Stimulated activated CD4-positive, alpha-beta T cell treated with anti-CD3 and anti-CD28 coated beads, Interleukin-15, amount 100 ng/mL, for 24 hours (primary cell): ENCODE data around the gene UGT1A4.

Source experiments
- DNase-seq: peaks from one replicate; pipeline ENCODE4 v3.0.0-alpha.2; 2020

The UGT1A4 gene

DNA sequence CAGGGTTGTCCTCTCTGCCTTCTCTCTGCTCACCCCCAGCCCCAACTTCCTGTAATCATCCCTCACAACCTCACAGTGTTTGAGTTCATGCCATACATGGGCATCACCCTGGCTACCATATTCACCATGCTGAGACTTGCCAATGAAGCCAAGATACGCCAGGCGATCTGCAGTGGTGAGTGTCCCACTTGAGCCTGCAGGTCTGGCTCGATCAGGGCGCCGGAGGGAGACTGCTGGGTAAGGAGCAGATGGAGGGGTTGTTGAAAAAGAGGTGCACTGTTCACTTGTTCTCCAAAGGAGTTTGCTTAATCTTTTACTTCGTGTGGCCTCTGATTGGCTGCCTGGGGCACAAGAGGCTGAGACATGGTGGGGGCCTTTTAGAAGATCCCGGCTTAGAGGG, 74.2 kb downstream of the UGT1A4 start:
- no peak for DNase-seq

DNA sequence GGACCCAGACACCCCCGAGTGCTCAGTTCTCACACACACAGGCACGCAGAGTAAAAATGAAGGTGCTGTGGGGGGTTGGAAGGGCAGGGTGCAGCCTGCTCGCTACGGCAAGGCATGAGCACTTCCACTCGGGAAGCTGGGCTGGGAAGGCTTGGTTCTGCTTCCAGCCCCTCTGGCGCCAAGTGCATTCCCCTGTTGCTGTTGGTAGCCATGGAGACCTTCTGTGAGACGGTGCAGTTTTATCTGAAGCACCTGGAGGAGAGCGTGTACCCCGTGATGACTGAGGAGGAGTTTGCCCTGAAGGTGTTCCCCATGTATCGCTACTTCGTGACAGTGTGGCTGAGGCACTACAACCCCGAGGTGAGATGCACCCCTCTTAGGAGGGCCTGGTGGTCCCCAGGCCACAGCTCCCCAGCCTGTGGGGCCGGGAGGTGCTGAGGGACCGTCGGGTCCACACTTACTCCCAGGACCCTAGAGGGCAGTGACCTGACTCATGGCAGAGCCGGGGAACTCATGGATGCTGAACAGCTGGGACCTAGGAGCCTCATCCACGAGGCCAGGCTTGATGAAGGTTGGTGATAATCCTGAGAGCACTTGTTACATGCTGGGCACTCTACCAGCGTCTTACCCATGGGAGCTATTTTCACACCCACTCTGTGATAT, 75.1 kb downstream of the UGT1A4 start:
- DNase-seq = no peak

DNA sequence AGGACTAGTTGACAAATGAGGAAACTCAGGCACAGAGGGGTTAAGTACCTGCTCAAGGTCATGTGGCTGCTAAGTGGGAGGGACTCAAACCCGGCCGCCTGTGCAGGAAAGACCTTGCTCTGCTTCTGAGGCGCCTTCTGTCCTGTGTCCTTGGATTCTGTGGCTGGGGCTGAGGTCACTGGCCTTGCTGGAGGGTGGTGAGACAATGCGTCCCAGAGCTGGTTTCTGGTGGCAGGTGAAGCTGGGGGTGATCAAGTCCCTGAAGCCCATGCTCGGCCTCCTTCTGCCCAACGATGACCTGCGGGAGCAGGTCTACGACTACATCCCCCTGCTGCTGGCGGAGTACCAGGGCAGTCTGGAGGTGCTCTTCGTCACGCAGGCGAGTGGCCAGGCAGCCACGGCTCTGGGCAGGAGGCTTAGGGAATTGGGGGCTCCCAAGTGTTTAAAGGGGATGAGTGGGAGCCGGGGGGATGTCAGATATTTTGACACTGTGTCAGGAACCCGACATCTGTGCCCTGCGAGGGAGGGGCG, 75.7 kb downstream of the UGT1A4 start:
- DNase-seq = no peak

DNA sequence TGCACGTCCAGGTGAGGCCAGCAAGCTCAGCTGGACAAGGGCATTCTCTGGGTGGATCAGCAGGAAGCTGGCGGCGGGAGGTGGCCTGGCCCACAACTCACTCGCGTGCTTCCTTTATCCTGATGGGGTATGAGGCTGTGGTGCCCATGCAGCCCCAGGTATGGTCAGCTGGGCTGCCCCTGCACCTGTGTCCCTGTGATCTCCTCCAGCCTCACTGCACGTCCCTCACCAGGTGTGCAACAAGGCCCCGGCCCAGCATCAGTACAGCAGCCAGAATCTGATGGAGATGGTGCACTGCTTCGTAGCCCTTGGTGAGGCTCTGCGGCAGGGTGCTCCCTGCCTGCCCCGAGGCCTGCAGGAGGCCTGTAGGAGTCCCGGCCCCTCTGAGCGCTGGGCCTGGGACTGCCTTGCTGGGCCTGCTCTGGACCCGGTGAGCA, 77.2 kb downstream of the UGT1A4 start:
- no peak for DNase-seq

DNA sequence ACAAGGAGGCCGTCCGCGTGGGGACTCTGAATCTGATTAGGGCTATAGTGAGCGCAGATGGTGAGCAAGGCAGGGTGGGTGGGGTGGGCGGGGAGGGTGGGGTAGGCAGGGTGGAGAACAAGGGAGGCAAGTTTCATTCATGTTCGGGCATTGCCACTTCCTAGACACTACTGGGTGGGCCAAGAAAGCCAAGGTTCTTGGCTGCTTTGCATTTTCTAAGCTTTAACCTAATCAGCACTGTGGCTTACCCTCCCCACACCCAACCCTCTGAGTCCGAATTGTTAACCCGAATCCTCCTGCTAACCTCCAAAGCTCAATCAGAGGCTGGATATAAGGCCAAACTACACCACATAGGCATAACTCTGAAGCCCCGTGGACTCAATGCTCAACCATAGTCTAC, 77.7 kb downstream of the UGT1A4 start:
- no peak for DNase-seq

DNA sequence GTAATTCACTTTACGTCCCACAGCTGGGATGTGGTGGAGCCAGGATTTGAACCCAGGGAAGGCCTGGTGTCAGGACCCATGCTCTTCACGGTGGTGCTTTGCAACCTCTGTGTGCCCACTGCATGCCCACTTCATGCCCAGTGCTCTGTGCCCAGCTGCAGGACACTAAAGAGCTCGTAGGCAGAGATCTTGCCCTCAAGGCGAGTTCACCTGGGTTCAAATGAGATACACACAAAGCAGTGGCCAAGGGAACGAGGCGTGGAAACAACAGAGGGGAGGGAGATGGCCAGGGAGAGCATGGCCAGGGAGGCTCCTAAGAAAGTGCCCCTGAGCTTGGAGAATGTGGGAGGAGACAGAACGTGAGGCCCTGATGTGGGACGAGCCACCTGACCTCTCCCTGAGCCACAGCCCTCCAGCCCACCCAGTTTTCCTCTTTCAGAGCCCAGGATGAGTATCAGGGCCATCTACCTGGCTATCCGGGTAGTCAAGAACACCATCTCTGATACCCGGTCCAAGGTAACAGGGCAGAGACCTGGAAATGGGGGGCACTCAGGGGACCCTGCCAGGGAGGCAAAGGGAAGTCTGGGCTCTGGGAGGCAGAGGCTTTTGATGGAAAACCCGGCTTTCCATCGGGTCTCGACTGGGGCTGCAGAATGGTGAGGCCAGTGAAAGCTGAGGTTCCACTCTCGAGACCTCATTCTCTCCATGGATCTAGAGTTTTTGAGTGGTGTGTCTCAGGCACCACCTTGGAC, 80.0 kb downstream of the UGT1A4 start:
- DNase-seq = no peak

DNA sequence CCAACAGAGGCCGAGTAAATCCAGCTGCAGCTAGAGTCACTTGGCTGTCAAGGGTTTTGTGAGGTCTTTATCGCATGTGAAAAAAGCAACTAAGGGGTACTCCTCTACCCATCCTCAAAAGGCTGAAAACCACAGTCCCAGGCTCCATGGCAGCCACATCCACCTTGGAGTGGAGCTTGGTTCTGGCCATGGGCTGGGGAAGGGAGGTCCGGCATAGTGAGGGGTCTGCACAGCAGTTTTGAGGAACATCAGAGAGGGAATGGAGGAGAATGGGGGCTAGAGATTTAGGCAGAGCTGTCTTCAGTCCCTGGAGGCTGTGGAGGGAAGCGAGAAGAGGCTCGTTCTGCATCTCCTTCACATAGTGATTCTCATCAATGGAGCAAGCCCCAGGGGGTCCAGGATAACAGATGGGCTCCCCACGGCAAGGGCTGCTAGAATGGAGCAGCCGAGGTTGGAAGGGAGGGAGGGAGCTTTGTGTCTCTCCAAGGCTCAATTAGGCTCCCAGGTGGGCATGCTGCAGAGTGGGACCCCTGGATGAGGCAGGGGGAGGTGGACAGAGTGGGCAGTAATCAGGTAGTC, 80.6 kb downstream of the UGT1A4 start:
- no peak for DNase-seq

DNA sequence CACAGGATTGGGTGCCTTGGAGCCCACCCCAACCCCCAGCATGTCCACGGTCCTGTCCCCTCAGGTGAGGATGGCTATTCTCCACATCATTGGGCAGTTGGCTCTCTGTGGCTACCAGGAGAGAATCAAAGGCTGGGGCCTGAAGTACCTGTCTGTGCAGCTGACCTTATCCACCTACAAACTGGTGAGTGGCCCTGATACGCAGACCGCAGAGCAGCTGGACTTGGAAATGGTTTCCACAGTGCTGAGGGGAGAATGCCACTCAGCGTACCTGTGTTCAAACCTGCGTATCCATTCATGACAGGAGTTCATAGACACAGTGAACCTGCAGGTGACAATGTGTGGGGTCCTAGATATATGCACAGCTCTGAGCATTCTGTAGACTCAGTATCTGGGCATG, 81.2 kb downstream of the UGT1A4 start:
- no peak for DNase-seq

DNA sequence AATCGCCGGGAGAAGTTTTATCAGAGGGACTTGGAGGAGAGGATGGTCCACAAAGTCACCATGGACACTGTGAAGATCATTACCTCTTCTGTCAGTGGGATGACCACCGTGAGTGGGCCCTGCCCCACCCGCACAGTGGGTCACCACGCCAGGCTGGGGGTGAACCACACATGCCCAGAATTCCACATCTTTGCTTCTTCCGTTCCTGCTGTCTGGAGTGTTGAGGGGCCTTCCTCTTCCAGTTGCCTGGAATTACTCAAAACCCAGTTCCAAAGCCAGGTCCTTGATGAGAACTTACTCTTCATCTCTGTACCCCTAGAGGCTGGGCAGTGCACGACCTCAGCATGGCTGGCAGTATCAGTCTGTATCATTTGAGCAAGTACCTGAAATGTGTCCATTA, 81.7 kb downstream of the UGT1A4 start:
- no peak for DNase-seq

DNA sequence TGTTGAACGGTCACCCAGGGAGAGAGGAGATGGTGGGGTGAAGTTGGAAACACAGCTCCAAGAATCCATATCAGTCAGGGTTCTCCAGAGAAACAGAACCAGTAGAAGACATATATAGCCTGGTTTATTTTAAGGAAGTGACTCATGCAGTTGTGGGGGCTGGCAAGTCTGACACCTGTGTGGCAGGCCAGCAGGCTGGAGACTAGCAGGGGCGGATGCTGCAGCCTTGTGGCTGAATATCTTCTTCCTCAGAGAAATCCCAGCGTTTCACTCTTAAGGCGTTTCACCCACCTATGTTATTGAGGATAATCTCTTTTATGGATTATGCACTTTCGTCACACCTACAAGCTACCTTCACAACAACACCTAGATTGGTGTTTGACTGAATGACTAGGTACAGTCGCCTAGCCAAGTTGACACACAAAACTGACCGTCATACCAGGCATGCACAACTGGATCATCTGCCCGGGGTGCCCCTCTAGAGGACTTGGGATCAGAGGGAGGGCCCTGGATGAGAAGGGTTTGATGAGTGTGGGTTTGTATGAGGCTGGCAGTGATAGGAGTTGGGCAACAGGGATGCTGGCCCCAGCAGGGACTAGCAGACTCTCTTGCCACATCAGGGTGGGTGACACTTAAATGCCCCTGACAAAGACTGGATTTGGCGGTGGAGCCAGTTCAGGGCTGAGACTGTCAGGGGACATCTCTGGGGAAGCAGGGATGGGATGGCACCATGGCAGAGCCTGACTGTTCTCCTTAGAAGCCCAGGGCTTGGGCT, 83.0 kb downstream of the UGT1A4 start:
- peak; percentile 22 for DNase-seq

DNA sequence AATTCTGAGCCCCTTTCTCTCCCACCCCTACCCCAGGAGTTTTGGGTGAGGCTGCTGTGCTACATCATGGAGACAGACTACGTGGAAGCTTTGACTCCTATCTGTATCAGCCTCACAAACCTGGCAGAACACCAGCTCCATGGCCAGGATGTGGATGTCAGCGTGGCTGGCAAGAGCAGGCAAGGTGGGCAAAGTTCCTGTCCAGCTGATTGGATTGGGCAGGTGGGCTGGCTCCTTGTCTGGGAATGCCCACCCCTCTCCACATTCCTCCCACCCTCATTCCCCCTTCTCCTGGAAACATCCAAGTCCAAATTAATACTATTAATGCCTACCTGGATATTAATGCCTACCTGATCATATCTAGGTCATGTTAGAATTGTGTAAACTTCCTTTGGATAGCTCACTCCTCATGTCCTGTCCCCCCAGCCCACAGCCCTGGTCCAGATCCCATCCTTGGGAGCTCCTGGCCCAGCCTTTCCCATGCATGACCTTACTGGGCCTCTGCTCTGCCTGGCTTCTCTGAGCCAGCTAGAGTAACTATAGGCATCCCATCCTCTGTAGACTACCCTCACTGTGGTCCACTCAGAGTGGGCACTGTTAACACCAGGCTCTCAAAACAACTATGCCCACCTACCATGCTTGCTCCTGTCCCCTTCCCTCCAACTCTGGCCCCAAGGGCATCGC, 83.7 kb downstream of the UGT1A4 start:
- DNase-seq = no peak

DNA sequence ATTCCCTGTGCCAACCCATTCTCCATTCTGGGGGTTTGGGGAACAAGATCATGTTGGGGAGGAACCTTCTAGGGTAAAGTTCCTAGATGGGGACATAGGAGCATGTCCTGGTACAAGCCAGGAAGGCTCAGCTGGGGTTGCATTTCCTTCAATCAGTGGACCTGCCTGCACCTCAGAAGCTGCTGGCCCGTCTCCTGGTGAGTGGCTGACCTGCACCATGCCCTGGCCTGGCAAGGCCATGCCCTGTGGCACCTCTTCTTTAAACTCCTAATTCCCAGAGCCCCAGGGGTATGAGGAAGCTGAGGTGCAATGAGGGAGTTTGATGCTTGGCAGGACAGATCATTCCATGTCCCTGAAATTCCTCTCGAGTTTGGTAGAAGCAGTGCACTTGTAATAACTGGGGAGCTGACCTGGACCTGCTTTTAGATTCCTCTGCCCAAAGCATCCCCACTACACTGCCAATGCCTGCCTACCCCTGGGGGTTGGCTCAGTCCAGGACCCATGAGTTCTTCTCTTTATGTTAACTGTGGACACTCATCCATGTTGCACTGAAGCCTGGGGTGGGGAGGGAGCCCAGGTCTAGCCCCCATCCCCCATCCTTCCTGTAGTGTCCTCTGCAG, 84.9 kb downstream of the UGT1A4 start:
- DNase-seq = no peak

DNA sequence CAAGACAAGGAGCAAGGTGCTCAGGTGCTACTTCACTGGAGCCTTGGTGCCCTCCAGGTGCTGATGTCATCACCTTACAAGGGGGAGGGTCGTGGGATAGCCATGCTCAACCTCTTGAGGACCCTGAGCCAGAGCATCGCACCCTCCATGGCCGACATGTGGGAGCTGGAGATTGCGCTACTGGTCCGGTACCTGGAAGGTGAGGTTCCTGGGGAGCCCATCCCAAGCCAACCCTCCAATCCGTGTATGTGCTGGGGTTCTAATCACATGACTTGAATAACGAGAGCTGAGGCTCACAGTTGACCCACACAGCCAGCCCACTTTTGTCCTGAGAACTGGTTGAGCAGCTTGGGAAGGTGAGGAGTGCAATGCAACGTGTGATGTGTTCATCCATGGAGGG, 85.5 kb downstream of the UGT1A4 start:
- no peak for DNase-seq

DNA sequence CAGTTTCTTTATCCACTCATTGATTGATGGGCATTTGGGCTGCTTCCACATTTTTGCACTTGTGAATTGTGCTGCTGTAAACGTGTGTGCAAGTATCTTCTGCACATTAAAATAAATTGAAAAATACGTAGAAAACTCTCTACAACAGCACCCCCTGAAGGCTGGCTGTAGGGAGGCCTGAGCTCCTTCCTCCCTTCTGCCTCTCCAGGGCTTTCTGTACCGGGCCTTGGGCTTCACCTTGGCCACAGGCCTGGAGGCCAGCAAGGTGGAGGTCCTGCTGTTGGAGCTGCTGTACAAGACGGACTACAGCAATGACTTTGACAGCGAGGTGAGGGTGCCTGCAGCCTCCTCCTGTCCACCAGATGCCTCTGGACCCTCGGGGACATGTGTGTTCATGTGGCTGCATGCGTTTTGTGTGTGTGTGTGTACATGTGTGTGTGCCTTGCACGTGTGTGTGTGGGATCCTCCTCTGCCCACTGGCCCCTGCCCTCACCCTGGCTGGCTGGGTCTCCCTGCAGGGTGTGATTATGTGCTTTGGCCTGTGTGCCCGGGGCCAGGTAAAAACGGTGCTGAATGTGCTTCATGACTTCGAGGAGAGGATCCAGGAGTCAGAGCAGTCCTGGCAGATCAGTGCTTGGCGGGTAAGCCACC, 88.8 kb downstream of the UGT1A4 start:
- no peak for DNase-seq

DNA sequence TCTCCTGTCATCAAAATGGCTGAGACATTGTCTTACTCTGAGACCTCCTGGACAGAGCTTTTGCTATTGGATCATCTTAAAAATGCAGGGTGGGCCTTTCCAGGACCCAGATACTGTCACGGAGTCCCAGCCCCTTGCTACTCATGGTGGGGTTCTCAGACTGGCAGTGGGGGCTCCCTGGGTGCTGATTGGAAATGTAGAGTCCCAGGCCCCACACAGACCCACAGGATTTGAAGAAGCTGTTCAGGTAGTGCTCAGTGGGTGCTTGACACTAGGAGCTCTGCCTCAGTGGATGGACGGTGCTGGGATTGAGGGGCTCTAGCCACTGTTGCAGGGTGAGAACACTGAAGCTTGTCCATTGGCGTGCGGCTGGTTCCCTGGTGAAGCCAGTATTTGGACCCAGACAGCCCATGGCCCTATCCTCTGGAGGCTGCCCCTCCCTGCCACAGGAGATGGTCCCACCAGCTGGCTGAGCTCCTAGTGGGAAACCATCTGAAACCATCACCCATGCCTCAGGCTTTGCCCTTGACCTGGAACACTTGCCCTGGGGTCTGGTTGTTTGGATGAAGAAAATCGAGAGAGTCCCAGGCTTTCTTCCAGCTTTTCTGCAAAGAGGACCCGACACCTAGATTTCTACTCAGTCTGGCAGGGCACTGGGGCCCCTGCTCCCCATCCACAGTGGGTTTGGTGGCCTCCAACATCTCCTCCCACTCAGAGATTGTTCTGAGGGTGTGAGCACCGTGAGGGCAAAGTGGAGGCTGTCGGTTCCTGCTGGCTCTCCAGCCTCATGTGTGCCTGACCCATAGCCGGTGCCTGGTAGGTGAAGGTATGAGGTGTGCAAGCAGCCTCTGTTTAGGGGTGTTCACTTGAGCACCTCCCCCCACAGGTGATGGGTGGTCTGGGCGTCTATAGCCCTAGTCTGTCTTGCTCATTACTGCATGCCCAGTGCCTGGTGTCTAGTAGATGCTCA, 89.7 kb downstream of the UGT1A4 start:
- no peak for DNase-seq

DNA sequence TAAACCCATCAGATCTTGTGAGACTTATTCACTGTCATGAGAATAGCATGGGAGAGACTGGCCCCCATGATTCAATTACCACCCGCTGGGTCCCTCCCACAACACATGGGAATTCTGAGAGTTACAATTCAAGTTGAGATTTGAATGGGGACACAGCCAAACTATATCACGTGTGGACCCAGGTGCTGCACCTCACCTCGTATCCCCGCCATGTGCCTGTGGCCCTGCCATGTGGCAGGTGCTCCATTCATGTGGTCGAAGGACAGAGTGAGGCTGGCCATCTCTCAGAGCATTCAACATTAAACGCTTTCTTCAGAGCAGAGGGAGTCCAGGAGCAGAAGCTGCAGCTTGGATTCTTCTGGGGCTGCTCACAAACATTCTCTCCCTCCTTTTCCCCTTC, 91.8 kb downstream of the UGT1A4 start:
- DNase-seq = no peak

DNA sequence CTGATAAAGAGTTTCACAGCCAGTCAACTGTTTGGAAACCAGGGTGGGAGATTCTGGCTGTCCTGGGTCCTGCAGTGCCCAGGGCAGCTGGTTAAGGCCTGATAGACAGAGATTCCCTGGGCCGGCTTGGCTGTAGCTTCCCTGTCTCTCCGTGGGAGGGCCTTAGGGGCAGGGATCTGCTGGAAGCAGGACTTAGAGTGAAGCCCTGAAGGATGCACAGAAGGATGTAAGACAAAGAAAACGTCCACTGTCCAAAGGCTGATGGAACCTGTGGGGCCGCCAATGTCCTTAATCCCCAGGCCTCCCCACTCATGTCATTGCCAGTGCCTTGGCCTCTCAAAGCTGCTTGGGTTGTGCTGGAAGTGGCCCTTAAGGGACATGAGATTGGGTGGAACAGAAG, 92.6 kb downstream of the UGT1A4 start:
- DNase-seq = no peak

DNA sequence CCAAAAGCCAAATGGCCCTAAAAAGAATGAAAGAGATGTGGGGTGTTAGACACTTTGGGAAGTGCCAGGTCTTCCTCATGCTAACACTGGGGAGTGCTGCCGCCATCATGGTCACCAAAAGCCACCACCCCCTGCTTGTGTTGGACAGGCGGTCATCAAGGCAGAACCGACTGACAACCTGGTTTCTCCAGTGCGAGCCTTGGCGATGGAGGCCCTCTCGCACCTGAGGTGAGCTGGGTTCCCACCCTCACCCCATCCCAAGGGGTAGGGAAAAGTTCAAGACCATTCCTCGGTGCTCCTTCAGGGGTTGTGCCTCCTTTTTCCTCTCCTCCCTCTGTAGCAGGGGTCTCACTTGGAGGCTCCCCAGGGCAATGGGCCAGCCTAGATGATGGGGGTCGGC, 93.2 kb downstream of the UGT1A4 start:
- no peak for DNase-seq

DNA sequence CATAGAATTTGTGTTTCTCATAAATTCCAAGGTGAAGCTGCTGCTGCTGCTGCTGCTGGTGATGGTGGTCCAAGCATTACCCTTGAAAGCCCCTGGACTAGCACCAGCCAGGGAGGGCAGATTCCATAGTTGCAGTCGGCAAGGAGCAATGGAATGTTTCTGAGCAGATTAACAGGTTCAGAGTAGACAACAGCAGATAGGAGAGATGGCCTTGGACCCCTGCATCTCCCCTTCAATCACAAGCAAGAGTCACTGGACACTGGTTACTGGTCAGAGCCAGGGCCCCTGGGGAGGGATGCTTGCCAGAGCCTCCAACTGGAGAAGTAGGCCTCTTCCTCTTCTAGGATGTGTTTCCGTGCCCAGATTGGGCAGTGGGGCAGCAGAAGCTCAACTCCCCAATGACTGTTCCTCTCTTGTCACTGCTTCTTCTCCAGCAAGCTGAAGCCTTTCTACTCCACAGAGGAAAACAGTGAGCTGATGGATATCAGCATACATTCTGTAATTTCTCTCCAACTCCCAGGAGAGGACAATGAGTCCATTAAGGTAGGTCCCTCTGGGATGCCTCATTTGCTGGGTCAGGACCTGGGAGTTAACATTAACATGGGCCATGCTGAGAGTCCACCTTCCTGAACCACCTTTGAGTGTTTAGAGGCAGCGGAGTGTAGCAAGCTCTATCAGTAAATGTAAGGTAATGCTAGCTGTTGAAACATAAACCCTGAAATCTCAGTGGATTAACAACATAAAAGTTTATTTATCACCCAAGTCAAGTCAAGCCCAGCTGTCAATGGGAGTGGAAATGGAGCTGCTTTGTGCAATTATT, 94.9 kb downstream of the UGT1A4 start:
- no peak for DNase-seq
